NK-92 (cell line): ENCODE data around the gene CENPU.

Experiments
- DNase-seq: peaks from one replicate; lab custom pipeline; 2025; ENCODE audit not compliant: unreplicated experiment; lab: John Stamatoyannopoulos, UW

CENPU gene

GRCh38 chr4:184713887-184714286 is 20.0 kb downstream of the CENPU start:
- no peak for DNase-seq

DNA sequence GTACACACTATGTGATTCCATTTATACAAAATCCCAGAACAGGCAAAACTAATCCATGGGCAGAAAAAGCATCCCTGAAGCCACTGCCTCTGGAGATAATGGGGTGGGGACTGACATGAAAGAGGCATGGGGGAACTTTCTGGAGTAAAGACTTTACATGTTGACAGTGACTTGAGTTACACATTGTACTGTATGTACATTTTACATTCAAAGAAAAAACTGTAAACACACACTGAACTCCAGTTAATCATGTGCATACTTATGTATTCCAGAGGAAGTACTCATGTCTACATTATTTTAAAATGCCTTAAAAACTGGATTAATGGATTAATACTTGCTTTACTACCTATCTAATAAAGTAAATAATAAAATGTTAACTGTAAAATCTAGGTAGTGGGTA is 21.6 kb downstream of the CENPU start:
- no peak for DNase-seq

DNA sequence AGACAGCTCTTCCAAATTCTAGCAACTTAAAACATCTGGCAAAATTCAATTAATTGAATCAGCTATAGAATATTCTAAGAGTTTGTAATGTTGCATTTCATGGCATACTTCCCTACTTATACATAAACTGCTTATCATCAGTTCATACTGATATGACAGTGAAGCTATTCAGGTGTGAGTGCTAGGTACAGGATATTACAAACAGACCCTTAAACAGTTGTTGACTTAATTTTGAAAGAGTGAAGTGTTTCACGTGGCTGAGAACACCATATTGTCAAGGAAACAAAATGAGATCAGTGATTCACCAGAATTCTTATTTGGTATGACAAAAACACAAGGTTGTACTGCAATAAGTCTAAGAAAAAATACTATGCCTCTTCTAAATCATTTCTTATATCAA is 27.4 kb downstream of the CENPU start:
- DNase-seq, result no peak

DNA sequence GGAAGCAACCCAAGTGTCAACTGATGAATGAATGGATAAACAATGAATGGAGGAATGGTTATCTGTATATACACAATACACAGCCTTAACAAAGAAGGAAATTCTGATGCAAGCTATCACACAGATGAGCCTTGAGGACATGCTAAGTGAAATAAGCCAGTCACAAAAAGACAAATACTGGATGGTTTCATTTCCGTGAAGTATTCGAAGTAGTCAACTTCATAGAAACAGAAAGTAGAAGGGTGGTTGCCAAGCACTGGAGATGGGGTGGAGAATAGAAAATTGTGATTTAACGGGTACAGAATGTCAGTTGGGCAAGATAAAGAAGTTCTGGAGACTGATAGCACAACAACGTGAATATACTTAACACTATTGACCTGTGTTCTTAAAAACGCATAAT is 28.2 kb downstream of the CENPU start:
- no peak for DNase-seq

GRCh38 chr4:184702114-184702513 is 31.8 kb downstream of the CENPU start:
- no peak for DNase-seq

DNA sequence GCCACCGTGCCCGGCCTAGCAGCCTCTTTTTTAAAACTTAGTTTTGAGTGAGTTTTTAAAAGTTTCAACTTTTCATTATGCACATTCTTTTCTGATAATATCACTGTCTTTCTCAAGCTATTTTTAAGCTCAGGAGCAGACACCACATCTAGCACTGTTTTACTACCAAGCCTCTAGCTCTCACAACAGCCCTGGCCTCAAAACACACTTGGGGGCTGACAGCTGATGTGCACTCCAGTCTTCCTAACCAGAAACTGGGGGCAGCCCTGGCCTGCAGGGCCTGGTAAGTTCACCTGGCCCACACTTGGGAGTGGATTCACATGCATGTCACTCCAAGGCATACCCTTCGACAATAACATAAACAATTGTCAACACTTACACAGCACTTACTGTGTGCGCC is 34.0 kb downstream of the CENPU start:
- DNase-seq, result no peak

GRCh38 chr4:184697956-184698355 is 35.9 kb downstream of the CENPU start:
- DNase-seq, result no peak

DNA sequence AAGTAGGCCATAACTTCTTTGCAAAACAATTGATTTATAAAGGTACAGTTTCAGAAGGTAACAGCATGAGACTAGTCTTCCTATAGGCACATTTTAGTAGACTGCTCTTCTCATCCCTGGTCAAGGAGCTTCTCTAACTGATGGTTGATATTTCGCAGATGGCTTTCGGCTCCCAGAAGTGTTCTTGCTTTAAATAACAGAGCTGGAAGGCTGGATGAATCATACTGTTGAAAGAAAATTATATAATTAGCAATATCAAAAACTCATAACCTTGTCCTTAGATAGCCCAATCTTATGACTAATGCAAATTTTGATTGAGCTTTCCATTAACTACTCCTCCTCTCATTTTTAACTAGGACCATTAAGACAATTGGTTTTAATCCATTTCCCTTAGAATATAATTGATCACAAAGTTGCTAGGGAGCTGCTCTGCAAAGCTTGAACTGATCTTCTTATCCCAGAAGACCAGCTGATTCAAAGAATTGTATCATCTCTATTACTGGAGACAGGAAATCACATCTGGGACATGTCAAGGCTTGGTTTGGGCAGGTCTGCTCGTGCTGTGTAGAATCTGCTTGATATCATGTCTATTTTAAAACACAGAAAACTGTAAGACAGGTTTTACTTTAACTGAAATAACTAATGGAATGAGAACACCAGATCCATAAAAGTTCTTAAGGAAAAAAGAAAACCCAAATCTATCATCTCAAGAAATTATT is 38.6 kb downstream of the CENPU start:
- no peak for DNase-seq

DNA sequence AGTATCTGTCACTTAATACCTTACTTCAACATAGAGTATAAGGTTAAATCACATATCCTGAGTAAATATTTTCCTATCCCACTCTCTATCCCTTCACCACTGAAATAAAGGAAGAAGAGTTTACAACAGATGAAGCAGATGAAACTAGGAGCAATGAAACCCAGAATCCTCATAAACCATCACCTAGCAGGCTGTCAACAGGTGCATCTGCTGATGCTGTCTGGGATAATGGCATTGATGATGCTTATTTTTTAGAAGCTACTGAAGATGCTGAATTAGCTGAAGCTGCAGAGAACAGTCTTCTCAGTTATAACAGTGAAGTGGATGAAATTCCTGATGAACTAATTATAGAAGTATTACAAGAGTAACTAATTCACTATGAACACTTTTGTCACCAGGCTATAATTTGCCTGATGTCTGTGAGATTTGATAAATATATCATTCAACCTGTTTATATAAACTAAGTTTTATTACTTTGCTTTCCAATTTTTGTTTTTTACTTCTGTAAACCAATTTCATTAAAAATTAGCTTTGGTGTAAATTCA is 39.4 kb downstream of the CENPU start:
- DNase-seq, result no peak

- DNase-seq, result no peak
Measured at GRCh38 chr4:184693056-184693455, 40.8 kb downstream of the CENPU start.

- DNase-seq, result no peak
Measured at GRCh38 chr4:184689681-184690080, 44.2 kb downstream of the CENPU start.

DNA sequence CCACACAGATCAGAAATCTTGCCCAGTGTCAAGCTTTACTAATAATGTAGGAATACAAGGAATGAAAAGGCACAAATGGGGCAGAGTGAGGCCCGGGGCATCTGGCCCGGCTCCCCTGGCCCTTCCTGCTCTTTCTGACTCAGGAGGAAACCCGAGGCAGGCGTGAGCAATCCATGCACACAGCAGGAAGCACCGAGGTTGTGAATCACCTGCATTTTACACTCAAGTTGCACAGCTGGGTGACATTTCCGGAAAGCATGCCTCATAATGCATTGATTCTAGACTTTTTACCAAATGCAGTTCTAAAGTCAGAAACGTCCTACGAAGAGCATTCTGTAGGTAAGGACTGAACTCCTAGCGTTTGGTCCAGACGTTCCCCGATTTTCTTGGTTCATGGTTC is 45.4 kb downstream of the CENPU start:
- DNase-seq, result no peak

- no peak for DNase-seq
Measured at GRCh38 chr4:184688005-184688404, 45.9 kb downstream of the CENPU start.

DNA sequence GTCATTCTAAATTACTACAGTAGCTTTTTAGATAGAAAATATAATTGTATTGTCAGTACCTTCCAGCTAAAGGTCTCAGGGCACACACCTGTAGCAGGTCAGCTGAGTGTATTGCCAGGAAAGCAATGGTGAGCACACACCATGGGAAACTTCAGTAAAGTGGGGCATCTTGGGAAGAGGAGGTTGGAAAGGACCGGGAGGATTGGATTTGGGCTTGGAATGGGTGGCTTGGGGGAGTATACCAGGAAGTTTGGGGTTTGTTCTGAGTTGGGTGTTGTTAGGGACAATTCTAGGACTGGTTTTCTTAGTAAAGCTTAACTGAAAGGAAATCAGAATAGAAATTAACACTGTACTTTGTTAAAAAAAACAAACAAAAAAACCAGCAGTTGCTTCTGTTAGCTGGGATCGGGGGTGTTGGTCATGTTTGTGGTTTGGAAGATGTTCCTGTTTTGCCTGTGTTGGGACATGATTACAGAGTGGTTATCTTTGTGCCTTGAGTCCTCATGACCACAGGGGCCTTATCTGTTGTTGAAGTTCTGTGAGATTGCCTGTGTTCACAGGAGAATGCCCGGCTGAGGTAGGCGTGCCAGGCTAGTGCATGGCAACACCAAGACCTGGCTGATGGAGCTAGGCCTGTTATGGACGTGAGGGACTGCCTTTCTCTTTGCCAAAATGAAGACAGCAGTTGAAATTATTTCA is 49.3 kb downstream of the CENPU start:
- DNase-seq, result no peak

- no peak for DNase-seq
Measured at GRCh38 chr4:184681916-184682315, 52.0 kb downstream of the CENPU start.

DNA sequence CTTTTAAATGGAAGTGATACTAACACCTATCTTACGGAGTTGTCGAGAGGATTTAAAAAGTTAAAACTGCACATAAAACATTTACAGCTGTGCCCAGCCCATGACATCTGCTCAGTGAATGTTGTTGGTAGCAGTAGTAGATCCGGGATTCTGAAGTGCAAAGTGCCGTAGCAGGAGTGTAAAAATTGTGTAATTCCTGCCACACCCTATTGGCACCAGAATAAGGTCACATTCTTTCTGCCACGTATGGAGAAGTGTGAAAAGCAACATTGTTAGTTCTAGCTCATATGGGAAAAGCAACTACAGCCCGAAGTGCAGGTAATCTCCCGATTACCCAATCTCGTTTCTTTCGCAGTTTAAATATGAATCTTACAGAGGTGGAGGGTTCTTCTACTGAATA is 53.2 kb downstream of the CENPU start:
- no peak for DNase-seq

GRCh38 chr4:184675821-184676492 is 57.9 kb downstream of the CENPU start:
- no peak for DNase-seq

DNA sequence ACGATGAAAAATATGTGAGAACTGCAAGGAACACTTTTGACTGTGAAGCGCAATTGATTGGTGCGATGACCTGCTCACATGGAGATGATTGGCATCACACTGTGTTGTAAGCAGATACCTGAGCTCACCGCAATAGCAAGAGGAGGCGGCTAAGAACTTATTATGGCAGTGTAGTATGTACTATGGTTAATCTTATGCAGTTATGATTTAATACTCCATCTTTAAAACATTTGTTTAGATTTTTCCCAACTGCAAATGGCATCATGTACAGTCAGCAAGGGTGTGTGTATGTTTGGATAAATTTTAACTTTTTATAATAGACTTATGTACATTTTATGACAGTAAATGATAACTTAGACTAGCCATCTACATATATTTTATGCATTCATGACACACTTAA is 58.9 kb downstream of the CENPU start:
- DNase-seq, result no peak

- DNase-seq, result no peak
Measured at GRCh38 chr4:184674011-184674410, 59.9 kb downstream of the CENPU start.

DNA sequence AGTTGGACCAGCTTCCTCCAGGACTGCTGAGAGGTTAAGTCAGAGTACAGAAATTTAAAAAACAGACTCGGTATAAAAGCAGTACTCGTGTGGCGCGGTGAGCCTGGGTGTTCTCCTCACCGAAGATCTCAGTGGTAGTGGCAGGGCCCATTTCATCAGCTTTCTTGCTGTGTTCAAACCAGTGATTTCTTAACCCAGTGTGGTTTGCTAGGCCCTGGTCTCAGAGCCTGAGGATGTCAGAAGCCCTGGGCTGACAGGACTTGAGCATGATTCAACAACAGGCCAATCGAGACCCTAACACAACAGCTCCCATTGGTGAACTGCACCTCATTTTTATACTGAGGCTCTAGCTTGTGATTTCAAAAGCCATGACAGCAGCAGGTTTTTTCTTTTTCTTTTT is 61.2 kb downstream of the CENPU start:
- no peak for DNase-seq

- no peak for DNase-seq
Measured at GRCh38 chr4:184671101-184671500, 62.8 kb downstream of the CENPU start.

- DNase-seq, result no peak
Measured at GRCh38 chr4:184669251-184669650, 64.6 kb downstream of the CENPU start.
